Putamen (tissue), 1 donor: ENCODE data around the gene PRKCQ.

Experiments
- DNase-seq: peaks from one replicate; pipeline ENCODE4 v3.0.0-alpha.2; 2016; ENCODE audit warnings: low spot score

PRKCQ gene

GRCh38 chr10:6579904-6580278, at the start of gene PRKCQ:
TSS of gene PRKCQ (minus strand) at chr10:6580276. CDS start at chr10:6515135, 65,141 bp downstream.
- DNase-seq = no peak

- DNase-seq = no peak
Measured at GRCh38 chr10:6625428-6625827, 45.4 kb upstream of the PRKCQ start.

- no peak for DNase-seq
Measured at GRCh38 chr10:6624392-6624791, 44.3 kb upstream of the PRKCQ start.

- no peak for DNase-seq
Measured at GRCh38 chr10:6622921-6623320, 42.8 kb upstream of the PRKCQ start.

GRCh38 chr10:6621536-6621935, 41.5 kb upstream of the PRKCQ start:
- DNase-seq = peak; percentile 30

GRCh38 chr10:6619660-6620059, 39.6 kb upstream of the PRKCQ start:
- DNase-seq = no peak

- DNase-seq = no peak
Measured at GRCh38 chr10:6618340-6618739, 38.3 kb upstream of the PRKCQ start.

- no peak for DNase-seq
Measured at GRCh38 chr10:6617309-6618076, 37.4 kb upstream of the PRKCQ start.

GRCh38 chr10:6615971-6616370, 35.9 kb upstream of the PRKCQ start:
- no peak for DNase-seq

GRCh38 chr10:6612371-6612770, 32.3 kb upstream of the PRKCQ start:
- no peak for DNase-seq

GRCh38 chr10:6610647-6611046, 30.6 kb upstream of the PRKCQ start:
- DNase-seq = no peak

GRCh38 chr10:6609625-6610024, 29.5 kb upstream of the PRKCQ start:
- no peak for DNase-seq

GRCh38 chr10:6607778-6608177, 27.7 kb upstream of the PRKCQ start:
- peak; percentile 92 for DNase-seq

- DNase-seq = no peak
Measured at GRCh38 chr10:6607182-6607581, 27.1 kb upstream of the PRKCQ start.

- peak; percentile 77 for DNase-seq
Measured at GRCh38 chr10:6603142-6604125, 23.4 kb upstream of the PRKCQ start.

GRCh38 chr10:6602700-6603084, 22.6 kb upstream of the PRKCQ start:
- DNase-seq = peak; percentile 72

- no peak for DNase-seq
Measured at GRCh38 chr10:6602026-6602699, 22.1 kb upstream of the PRKCQ start.

GRCh38 chr10:6601246-6601805, 21.2 kb upstream of the PRKCQ start:
- DNase-seq = no peak

GRCh38 chr10:6600224-6600987, 20.3 kb upstream of the PRKCQ start:
- DNase-seq = no peak

GRCh38 chr10:6598679-6599078, 18.6 kb upstream of the PRKCQ start:
- no peak for DNase-seq

- no peak for DNase-seq
Measured at GRCh38 chr10:6597478-6597877, 17.4 kb upstream of the PRKCQ start.
